ENCODE results near the gene EML1. TPM values are rescaled to one million over a fixed set of nuclear protein-coding genes. Genes with fewer than 3 reads are reported as not detected.

Gene EML1
- total RNA-seq, 2 experiments from 2014 or later = 0.59 TPM; not detected in 1

DNA sequence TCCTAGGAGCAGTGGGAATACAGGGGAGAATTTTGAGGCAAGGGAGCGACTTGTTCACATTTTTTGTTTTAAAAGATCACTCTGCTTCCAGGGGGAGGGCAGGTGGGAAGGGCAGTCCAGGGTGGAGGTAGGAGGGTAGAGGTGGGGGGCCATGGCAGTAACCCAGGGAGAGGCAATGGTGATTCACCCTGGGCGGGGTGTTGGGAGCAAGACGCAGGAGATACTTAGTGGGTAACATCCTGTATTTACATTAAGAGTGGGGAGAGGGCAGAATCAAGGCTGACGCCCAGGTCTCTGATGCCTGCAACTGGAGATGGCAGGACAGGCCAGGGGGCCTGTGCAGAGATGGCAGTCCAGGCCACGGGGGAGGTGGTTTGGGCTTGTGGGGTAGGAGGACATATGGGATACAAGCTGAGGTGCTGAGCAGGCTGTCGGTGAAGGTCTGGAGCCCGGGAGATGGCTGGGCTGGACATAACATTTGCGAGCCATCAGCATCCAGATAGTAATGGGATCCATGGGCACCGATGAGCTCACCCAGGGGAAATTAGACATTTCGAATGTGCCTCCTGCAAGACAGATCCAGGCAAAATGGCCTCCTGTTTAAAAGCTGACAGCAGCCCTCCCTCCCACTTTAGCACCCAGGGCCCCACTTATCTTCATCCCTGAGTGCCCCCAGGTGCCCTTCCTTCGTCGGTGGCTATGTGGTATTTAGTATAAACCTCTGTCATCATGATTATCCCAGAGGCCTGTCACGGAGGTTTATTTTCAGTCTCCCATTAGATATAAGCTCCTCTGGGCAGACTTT, 9.3 kb downstream of the EML1 start:
- Mint-ChIP-seq H3K9me3 (no peaks in the 10 kb centered on the region), H3K36me3 (ENCODE audit: low read depth) (no peaks in the 10 kb centered on the region), H3K4me1 (ENCODE audit: low read depth) (no peaks in the 10 kb centered on the region), H3K4me3 (no peak overlapping the region), H3K27ac (no peak overlapping the region), H3K27me3 (peaks cover 62% of the 10 kb centered on the region)
- Histone ChIP-seq H3K4me3 (ENCODE audit: low read length) (no peak overlapping the region), H3K27me3 (ENCODE audit: control insufficient read depth in 1 of 2, insufficient read depth in 2 of 2, low read length in 2 of 2) (peaks cover 13 to 17% of the 10 kb centered on the region in 2 experiments), H3K9me3 (ENCODE audit: control insufficient read depth in 1 of 2, insufficient read depth in 1 of 2, low read length in 2 of 2) (no peaks in the 10 kb centered on the region), H3K27ac (ENCODE audit: low read depth in 1 of 2, low read length in 2 of 2) (no peak overlapping the region), H3K4me1 (ENCODE audit: insufficient read depth, low read length) (no peaks in the 10 kb centered on the region), H3K36me3 (ENCODE audit: insufficient read depth, low read length) (no peaks in the 10 kb centered on the region)
- ChIA-PET POLR2A (no interaction called here), CTCF (no interaction called here)
- TF ChIP-seq, protein P1, sequence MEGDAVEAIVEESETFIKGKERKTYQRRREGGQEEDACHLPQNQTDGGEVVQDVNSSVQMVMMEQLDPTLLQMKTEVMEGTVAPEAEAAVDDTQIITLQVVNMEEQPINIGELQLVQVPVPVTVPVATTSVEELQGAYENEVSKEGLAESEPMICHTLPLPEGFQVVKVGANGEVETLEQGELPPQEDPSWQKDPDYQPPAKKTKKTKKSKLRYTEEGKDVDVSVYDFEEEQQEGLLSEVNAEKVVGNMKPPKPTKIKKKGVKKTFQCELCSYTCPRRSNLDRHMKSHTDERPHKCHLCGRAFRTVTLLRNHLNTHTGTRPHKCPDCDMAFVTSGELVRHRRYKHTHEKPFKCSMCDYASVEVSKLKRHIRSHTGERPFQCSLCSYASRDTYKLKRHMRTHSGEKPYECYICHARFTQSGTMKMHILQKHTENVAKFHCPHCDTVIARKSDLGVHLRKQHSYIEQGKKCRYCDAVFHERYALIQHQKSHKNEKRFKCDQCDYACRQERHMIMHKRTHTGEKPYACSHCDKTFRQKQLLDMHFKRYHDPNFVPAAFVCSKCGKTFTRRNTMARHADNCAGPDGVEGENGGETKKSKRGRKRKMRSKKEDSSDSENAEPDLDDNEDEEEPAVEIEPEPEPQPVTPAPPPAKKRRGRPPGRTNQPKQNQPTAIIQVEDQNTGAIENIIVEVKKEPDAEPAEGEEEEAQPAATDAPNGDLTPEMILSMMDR (IDR thresholded peaks at IDR 0.05) = no peak
- DNase-seq = no peak
- intact Hi-C loops (cut with DNase I, micrococcal nuclease) = no loop called here
- ATAC-seq (ENCODE audit: poor library complexity) = no peak

DNA sequence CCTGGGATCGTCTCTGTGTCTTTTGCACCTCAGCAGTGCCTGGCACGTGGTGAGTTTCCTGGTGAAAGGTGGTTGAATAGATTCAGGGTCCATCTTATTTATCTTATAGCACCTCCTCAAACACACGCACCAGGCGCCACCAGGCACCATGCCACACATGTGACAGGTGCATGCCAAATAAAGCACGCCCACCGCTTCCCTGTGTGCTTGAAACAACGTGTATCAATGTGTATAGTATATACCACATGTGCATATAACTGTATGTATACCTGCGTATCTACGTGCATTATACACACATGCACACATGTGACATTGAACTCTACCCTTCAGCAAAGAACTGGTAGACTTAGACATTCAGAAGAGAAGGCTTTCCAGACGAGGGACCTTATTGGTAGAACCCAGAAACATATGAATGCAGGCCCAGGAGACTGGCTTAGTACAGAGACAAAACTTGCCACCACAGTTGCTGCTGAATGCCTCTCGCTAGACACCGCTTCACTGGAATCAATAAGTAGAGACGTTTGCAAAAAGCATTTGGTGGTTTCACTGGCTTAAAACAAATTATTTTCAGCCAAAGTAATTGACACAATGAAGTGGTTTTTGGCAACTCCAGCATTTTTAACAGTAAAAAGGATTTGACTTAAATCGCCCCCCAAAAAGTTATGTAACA, 10.0 kb downstream of the EML1 start:
- Histone ChIP-seq H3K27ac (ENCODE audit: low read depth in 1 of 2, low read length in 2 of 2) (no peak overlapping the region), H3K36me3 (ENCODE audit: insufficient read depth, low read length) (no peaks in the 10 kb centered on the region), H3K27me3 (ENCODE audit: control insufficient read depth in 1 of 2, insufficient read depth in 2 of 2, low read length in 2 of 2) (peaks cover 9 to 14% of the 10 kb centered on the region in 2 experiments), H3K9me3 (ENCODE audit: control insufficient read depth in 1 of 2, insufficient read depth in 1 of 2, low read length in 2 of 2) (no peaks in the 10 kb centered on the region), H3K4me3 (ENCODE audit: low read length) (no peak overlapping the region), H3K4me1 (ENCODE audit: insufficient read depth, low read length) (no peaks in the 10 kb centered on the region)
- ChIA-PET CTCF (no interaction called here), POLR2A (no interaction called here)
- ATAC-seq (ENCODE audit: poor library complexity) = no peak
- Mint-ChIP-seq H3K4me1 (ENCODE audit: low read depth) (no peaks in the 10 kb centered on the region), H3K9me3 (no peaks in the 10 kb centered on the region), H3K4me3 (no peak overlapping the region), H3K27ac (no peak overlapping the region), H3K36me3 (ENCODE audit: low read depth) (no peaks in the 10 kb centered on the region), H3K27me3 (peaks cover 61% of the 10 kb centered on the region)
- DNase-seq = no peak
- intact Hi-C loops (cut with DNase I, micrococcal nuclease) = no loop called here
- TF ChIP-seq, protein P1 (IDR thresholded peaks at IDR 0.05) = no peak

DNA sequence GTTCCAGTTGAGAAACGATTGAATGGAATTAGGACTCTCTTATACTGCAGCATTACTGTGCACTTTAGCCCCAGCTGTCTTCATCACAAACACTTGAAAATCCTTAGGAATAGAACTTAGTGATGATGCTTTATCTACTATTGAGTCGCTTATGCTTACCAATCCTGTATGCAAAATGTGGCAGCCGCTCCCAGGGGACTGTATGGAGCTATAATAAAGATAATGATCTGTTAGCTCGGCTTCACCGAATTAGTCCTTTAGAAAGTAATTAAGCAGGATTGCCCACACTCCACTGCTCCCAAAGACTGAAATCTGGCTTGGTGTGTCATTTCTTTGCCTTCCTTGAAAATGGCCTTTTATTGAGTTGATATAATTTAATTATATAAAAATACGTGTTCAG, 10.6 kb downstream of the EML1 start:
- no peaks in the 10 kb centered on the region for H3K36me3 Mint-ChIP-seq (ENCODE audit: low read depth)
- no peaks in the 10 kb centered on the region for H3K4me1 Mint-ChIP-seq (ENCODE audit: low read depth)
- no peak for DNase-seq
- intact Hi-C loops (cut with DNase I, micrococcal nuclease) = no loop called here
- Histone ChIP-seq H3K4me1 (ENCODE audit: insufficient read depth, low read length) (no peaks in the 10 kb centered on the region), H3K27ac (ENCODE audit: low read depth in 1 of 2, low read length in 2 of 2) (no peak overlapping the region), H3K4me3 (ENCODE audit: low read length) (no peak overlapping the region), H3K27me3 (ENCODE audit: control insufficient read depth in 1 of 2, insufficient read depth in 2 of 2, low read length in 2 of 2) (peaks cover 9 to 14% of the 10 kb centered on the region in 2 experiments), H3K36me3 (ENCODE audit: insufficient read depth, low read length) (no peaks in the 10 kb centered on the region), H3K9me3 (ENCODE audit: control insufficient read depth in 1 of 2, insufficient read depth in 1 of 2, low read length in 2 of 2) (no peaks in the 10 kb centered on the region)
- no peak overlapping the region for H3K4me3 Mint-ChIP-seq
- ChIA-PET POLR2A (no interaction called here), CTCF (no interaction called here)
- H3K9me3 Mint-ChIP-seq = no peaks in the 10 kb centered on the region
- ATAC-seq (ENCODE audit: poor library complexity) = no peak
- no peak overlapping the region for H3K27ac Mint-ChIP-seq
- TF ChIP-seq, protein P1 (IDR thresholded peaks at IDR 0.05) = no peak
- peaks cover 57% of the 10 kb centered on the region for H3K27me3 Mint-ChIP-seq

All from CD4-positive, alpha-beta T cell (primary cell).